Aorta (tissue), 5 donors: ENCODE measurements around the gene LRP3. TPM values are rescaled to one million over a fixed set of nuclear protein-coding genes. Genes with fewer than 3 reads are reported as not detected.
A peak's percentile ranks its signal among the peaks of the same experiment; 100 is the strongest.

ENCODE experiments used
- ATAC-seq: fragments of 200-7000 bp; cut with Tn5 transposase; one replicate; pipeline ENCODE4 v1.9.1; 2022; ENCODE audit warnings: moderate library complexity; ENCODE audit not compliant: low FRiP score
- DNase-seq, 2 donors: peaks; one replicate each; pipeline ENCODE4 v3.0.0-alpha.2; 2020
- H3K27ac ChIP-seq, 2 donors: one replicate each; pipeline ENCODE4 v1.5.1; 2013; ENCODE audit warnings: low read length in 2 of 2, mild to moderate bottlenecking in 2 of 2, moderate library complexity in 2 of 2, control low read depth in 1 of 2, inconsistent platforms in 1 of 2, low read depth in 1 of 2
- H3K27me3 ChIP-seq, 2 donors: one replicate each; pipeline ENCODE4 v1.6.1; 2013; ENCODE audit warnings: control low read depth in 1 of 2, low read length in 1 of 2, mild to moderate bottlenecking in 1 of 2, moderate library complexity in 1 of 2; ENCODE audit not compliant: insufficient read depth in 2 of 2, control insufficient read depth in 1 of 2
- H3K36me3 ChIP-seq, 2 donors: one replicate each; pipeline ENCODE4 v1.6.1; 2013; ENCODE audit warnings: control low read depth in 1 of 2, low read length in 1 of 2, mild to moderate bottlenecking in 1 of 2; ENCODE audit not compliant: insufficient read depth in 2 of 2, control insufficient read depth in 1 of 2
- H3K4me1 ChIP-seq, 2 donors: one replicate each; pipeline ENCODE4 v1.6.1; 2013; ENCODE audit warnings: low read length in 2 of 2, control low read depth in 1 of 2, mild to moderate bottlenecking in 1 of 2, moderate library complexity in 1 of 2; ENCODE audit not compliant: insufficient read depth in 2 of 2, control insufficient read depth in 1 of 2
- H3K4me3 ChIP-seq, 2 donors: one replicate each; pipeline ENCODE4 v1.5.1; 2013; ENCODE audit warnings: low read length in 2 of 2, control low read depth in 1 of 2, mild to moderate bottlenecking in 1 of 2
- H3K9me3 ChIP-seq: one replicate; pipeline ENCODE4 v1.6.1; 2013; ENCODE audit warnings: mild to moderate bottlenecking, low read length; ENCODE audit not compliant: control insufficient read depth
- WGBS, 2 donors: extraction: QIAGEN DNeasy Blood & Tissue Kit; methylation state at CpG; one replicate each; pipeline ENCODE4 v1.1.7; 2013; 5-methylcytosine and 5-hydroxymethylcytosine counted together
- intact Hi-C, 2 donors: fragments of 100-400 bp; cut with DNase I; formaldehyde crosslinking; loops; one replicate each; pipeline versions ENCODE4 v1.14.2 to v1.15.0; 2022
- polyA plus RNA-seq, 2 donors: library from polyadenylated mRNA; stranded (reverse); fragments of 200-250 nt; gene quantifications; one replicate each; pipeline ENCODE4 v1.2.3, GENCODE V29; 2013
- total RNA-seq, 2 donors: library from RNA; stranded (reverse); fragmentation: NEBNext Ultra II Directional; extraction: Animal tissue kit (Norgen Biotek cat#: 25700); gene quantifications; one replicate each; pipeline ENCODE4 v1.2.1, GENCODE V29; 2021
- donor health status: healthy with polysubstance abuse.
- donor health status: Bipolar disorder and iron deficiency.
- donor health status: DM: no; HTN: no; CAD: no.
- donor health status: DM: no; HTN: no; CAD: no.
- donor health status: DM: yes; HTN: yes; CAD: no.

The LRP3 gene
- total and polyA plus RNA-seq, 4 donors: 3.9 to 27.2 (median 21.2) TPM

DNA sequence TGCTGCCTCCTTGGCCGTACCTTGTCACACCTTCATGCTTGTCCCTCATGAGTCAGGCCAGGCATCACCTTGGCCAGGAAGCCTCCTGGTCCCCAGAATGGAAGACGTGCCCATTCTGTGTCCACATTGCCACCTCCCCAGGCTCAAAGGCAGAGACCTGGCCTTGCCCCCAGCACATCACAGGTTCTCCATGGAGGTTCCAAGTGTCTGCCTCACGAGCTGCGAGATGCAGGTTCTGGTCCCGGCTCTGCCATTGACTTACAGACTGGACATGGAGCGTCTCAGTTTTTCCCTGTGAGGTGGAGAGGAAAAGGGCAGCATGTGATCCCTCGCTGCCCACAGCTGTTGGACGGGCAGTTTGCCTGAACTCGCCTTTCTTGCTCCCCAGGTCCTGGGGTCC, 40.6 kb downstream of the LRP3 start:
- DNase-seq (peak in 1 of 2 donors; percentile 24), ATAC-seq (no peak)
- Histone ChIP-seq H3K9me3 (no peaks in the 10 kb centered on the region), H3K27me3 (no peaks in the 10 kb centered on the region), H3K4me3 (no peak overlapping the region), H3K4me1 (no peaks in the 10 kb centered on the region), H3K27ac (no peak overlapping the region), H3K36me3 (no peaks in the 10 kb centered on the region)
- intact Hi-C loops: loop anchor here (2.0 to 10.0 kb wide), 2 partner anchors 172 to 540 kb away; no protein-coding TSS in a partner anchor
- WGBS, 2 donors: 60 to 68% methylated on average over 9 of the region's 9 CpGs

DNA sequence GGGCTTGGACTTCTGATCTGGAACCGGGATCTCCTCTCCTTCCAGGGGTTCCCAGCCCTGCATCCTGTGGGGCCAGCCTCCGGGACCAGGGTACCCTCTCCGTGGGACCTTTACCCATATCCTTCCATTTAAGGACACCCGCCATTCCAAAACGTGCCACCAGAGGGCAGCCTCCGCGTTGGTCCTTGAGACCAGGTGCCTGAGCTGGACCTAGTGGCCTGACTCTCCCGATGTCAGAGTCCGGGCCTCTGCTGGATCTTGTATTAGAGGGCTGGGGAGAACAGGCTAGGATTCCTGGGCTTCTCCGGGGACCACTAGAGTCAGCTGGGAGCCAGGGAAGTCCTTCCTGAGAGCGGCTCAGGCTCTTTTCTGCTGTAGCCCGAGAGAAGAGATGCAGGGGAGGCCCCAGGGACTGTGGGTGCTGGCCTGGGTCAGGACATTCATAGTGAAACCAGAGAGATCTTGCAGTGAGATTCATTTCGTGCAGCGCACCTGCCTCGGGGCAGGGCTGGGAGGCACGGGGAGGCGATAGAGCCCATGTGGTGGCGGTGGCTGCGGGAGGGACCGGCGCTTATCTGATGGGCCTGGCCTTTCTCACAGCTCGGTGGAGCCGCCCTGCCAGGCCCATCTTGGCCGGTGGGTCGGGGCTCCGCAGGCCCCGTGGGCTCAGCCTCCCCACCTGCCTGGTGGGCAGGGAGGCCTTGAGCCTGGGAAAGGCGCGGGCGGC, 41.3 kb downstream of the LRP3 start:
- DNase-seq: peak; percentile 83 to 93
- H3K36me3 ChIP-seq: no peaks in the 10 kb centered on the region
- intact Hi-C loops: loop anchor here (2.0 to 10.0 kb wide), 2 partner anchors 171 to 539 kb away; no protein-coding TSS in a partner anchor
- WGBS, 2 donors: 62 to 63% methylated on average over 29 to 30 of the region's 30 CpGs
- peak; percentile 70 for ATAC-seq
- no peaks in the 10 kb centered on the region for H3K4me1 ChIP-seq
- H3K27me3 ChIP-seq: no peaks in the 10 kb centered on the region
- H3K9me3 ChIP-seq: no peaks in the 10 kb centered on the region
- no peak overlapping the region for H3K27ac ChIP-seq
- H3K4me3 ChIP-seq: no peak overlapping the region

- DNase-seq (peak in 1 of 2 donors; percentile 40), ATAC-seq (no peak)
- H3K4me3 ChIP-seq: no peak overlapping the region
- intact Hi-C loops: loop anchor here (2.0 to 10.0 kb wide), 2 partner anchors 171 to 539 kb away; no protein-coding TSS in a partner anchor
- WGBS, 2 donors: 92 to 93% methylated on average over 20 of the region's 20 CpGs
- H3K27me3 ChIP-seq: no peaks in the 10 kb centered on the region
- no peak overlapping the region for H3K27ac ChIP-seq
- no peaks in the 10 kb centered on the region for H3K4me1 ChIP-seq
- no peaks in the 10 kb centered on the region for H3K9me3 ChIP-seq
- no peaks in the 10 kb centered on the region for H3K36me3 ChIP-seq
Observed at GRCh38 chr19:33235996-33236350, 41.8 kb downstream of the LRP3 start.

DNA sequence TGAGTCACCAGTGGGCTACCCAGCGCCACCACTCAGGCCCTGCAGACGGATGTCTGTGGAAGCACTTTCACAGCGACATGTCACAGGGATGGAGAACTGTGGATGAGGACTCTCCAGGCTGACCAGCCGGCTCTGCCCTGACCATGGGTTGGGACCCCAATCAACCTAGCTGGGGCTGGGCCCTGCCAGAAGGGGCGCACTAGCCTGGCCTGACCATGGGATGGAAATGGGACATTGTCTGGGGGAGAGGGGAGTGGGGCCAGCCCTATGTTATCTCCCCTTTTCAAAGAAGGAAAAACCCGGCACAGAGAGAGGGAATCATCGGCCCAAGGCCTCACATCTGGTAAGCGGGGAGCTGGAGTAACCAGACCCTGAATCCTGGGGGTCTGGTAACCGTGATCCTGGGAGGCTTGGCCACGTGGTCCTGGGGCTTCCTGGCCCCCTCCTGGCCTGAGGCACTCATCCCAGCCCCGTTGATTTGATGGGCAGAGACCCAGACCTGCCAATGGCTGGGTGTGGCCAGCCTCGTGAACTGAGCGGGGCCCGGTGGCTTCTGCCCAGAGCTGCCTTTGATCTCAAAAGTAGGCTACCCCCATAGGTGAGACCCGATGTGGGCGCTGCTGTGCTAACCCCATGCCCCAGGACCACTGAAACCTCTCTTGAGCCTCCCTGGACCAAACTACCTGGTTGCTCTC, 42.7 kb downstream of the LRP3 start:
- H3K4me3 ChIP-seq: no peak overlapping the region
- H3K27ac ChIP-seq: no peak overlapping the region
- no peaks in the 10 kb centered on the region for H3K27me3 ChIP-seq
- H3K4me1 ChIP-seq: no peaks in the 10 kb centered on the region
- H3K9me3 ChIP-seq: no peaks in the 10 kb centered on the region
- 83 to 89% methylated on average over 15 to 16 of the region's 16 CpGs for WGBS, 2 donors
- peak in 1 of 2 donors; percentile 31 for DNase-seq
- no peak for ATAC-seq
- intact Hi-C loops: loop anchor here (10.0 kb wide), 1 partner anchor 538 kb away; no protein-coding TSS in a partner anchor
- H3K36me3 ChIP-seq: no peaks in the 10 kb centered on the region

GRCh38 chr19:33238481-33239149, 44.5 kb downstream of the LRP3 start:
- Histone ChIP-seq H3K4me1 (no peaks in the 10 kb centered on the region), H3K27ac (no peak overlapping the region), H3K36me3 (no peaks in the 10 kb centered on the region), H3K9me3 (no peaks in the 10 kb centered on the region), H3K4me3 (no peak overlapping the region), H3K27me3 (no peaks in the 10 kb centered on the region)
- intact Hi-C loops: loop anchor here (10.0 kb wide), 1 partner anchor 536 kb away; no protein-coding TSS in a partner anchor
- 85 to 87% methylated on average over 10 of the region's 10 CpGs for WGBS, 2 donors
- DNase-seq (peak in 1 of 2 donors; percentile 37), ATAC-seq (no peak)

DNA sequence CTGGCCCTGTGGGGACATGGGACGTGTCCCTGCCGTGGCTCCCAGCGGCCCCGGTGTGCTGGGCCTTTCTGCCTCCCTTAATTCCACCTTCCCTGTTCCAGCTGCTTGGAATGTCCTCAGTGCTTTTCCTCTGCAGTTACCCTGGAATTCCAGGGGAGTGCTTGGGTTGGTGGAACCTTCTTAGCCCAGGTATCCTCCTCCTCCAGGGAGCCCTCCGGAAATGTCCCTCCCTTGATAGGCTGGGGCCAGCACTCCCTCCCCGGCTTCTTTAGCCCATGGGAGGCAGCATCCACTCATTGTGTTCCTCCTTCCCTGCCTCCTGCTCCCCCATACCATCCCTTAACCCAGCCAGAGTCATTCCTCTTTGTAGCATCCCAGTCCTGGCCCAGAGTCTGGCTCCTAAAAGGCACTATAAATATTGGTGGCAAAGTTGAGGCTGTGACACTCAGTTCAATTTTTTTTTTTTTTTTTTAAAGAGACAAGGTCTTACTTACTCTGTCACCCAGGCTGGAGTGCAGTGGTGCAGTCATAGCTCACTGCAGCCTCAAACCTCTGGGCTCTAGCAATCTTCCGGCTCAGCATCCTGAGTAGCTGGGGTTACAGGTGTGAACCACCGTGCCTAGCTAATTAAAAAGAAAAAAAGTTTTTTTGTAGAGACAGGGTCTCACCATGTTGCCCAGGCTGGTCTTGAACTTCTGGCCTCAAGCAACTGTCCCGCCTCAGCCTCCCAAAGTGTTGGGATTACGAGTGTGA, 45.3 kb downstream of the LRP3 start:
- no peaks in the 10 kb centered on the region for H3K4me1 ChIP-seq
- no peak overlapping the region for H3K27ac ChIP-seq
- WGBS, 2 donors: 80 to 81% methylated on average over 10 of the region's 10 CpGs
- ATAC-seq: no peak
- no peaks in the 10 kb centered on the region for H3K36me3 ChIP-seq
- intact Hi-C loops: loop anchor here (10.0 kb wide), 1 partner anchor 535 kb away; no protein-coding TSS in a partner anchor
- H3K27me3 ChIP-seq: no peaks in the 10 kb centered on the region
- DNase-seq: peak in 1 of 2 donors; percentile 15
- no peaks in the 10 kb centered on the region for H3K9me3 ChIP-seq
- no peak overlapping the region for H3K4me3 ChIP-seq

DNA sequence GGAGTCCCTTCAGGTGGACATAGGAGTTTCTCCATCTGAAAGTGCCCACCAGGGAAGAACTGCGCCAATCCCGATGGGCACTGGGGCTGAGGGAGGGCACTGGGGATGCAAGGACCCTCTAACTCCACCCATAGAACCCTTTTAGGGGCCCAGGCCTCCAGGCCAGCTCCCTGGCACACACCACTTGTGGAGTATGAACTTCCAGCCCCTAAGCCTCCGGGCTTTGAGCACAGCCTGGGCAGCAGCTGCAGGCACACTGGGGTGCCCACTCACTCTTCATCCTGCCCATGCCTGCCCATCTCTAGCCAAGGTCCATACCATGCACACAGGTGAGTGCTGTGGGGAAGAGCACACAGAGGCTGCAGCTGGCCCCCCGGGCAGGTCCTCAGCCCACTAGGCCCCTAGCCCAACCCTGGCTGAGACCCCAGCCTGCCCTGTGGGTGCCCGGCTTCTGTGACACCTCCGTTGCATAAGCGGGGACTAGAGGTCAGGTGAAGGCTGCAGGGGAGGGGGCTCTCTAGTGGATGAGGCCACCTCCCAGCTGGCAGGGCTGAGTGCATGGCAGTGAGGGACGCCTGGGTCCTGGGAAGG, 46.1 kb downstream of the LRP3 start:
- no peaks in the 10 kb centered on the region for H3K36me3 ChIP-seq
- H3K27ac ChIP-seq: no peak overlapping the region
- no peak overlapping the region for H3K4me3 ChIP-seq
- no peaks in the 10 kb centered on the region for H3K27me3 ChIP-seq
- DNase-seq (peak in 1 of 2 donors; percentile 42), ATAC-seq (no peak)
- H3K9me3 ChIP-seq: no peaks in the 10 kb centered on the region
- H3K4me1 ChIP-seq: no peaks in the 10 kb centered on the region
- intact Hi-C loops: no loop called here
- 84 to 87% methylated on average over 8 of the region's 8 CpGs for WGBS, 2 donors

- no peak for ATAC-seq
- 66 to 67% methylated on average over 11 of the region's 11 CpGs for WGBS, 2 donors
Observed at GRCh38 chr19:33241091-33241529, 47.0 kb downstream of the LRP3 start.

More at GRCh38 chr19:33241091-33241529, 47.0 kb downstream of the LRP3 start:
- DNase-seq: no peak
- H3K36me3 ChIP-seq: no peaks in the 10 kb centered on the region
- H3K27me3 ChIP-seq: no peaks in the 10 kb centered on the region
- H3K27ac ChIP-seq: no peak overlapping the region
- H3K9me3 ChIP-seq: no peaks in the 10 kb centered on the region
- intact Hi-C loops: no loop called here
- no peak overlapping the region for H3K4me3 ChIP-seq
- no peaks in the 10 kb centered on the region for H3K4me1 ChIP-seq
